Esophagus (tissue), 2 donors: Measurements from ENCODE around the gene TBX1. TPM values are rescaled to one million over a fixed set of nuclear protein-coding genes. Genes with fewer than 3 reads are reported as not detected.

Experiments
- H3K27ac ChIP-seq, 2 donors: one replicate each; pipeline ENCODE4 v1.5.1; 2013; ENCODE audit warnings: low read depth in 2 of 2, mild to moderate bottlenecking in 2 of 2, inconsistent platforms in 1 of 2, low read length in 1 of 2, moderate library complexity in 1 of 2
- H3K27me3 ChIP-seq, 2 donors: one replicate each; pipeline ENCODE4 v1.6.1; 2013; ENCODE audit warnings: low read length in 2 of 2, control low read depth in 1 of 2, mild to moderate bottlenecking in 1 of 2; ENCODE audit not compliant: insufficient read depth in 2 of 2, control insufficient read depth in 1 of 2
- H3K36me3 ChIP-seq, 2 donors: one replicate each; pipeline ENCODE4 v1.6.1; 2013; ENCODE audit warnings: low read length in 1 of 2; ENCODE audit not compliant: control insufficient read depth in 2 of 2, insufficient read depth in 2 of 2
- H3K4me1 ChIP-seq, 2 donors: one replicate each; pipeline ENCODE4 v1.6.1; 2013; ENCODE audit warnings: low read length in 1 of 2; ENCODE audit not compliant: control insufficient read depth in 2 of 2, insufficient read depth in 2 of 2
- H3K4me3 ChIP-seq, 2 donors: one replicate each; pipeline ENCODE4 v1.5.1; 2013; ENCODE audit warnings: low read length in 2 of 2, mild to moderate bottlenecking in 2 of 2, low read depth in 1 of 2, moderate library complexity in 1 of 2
- H3K9me3 ChIP-seq, 2 donors: one replicate each; pipeline ENCODE4 v1.6.1; 2013; ENCODE audit warnings: mild to moderate bottlenecking in 2 of 2, low read depth in 1 of 2, low read length in 1 of 2, moderate library complexity in 1 of 2; ENCODE audit not compliant: control insufficient read depth in 2 of 2, insufficient read depth in 1 of 2
- WGBS, 2 donors: extraction: QIAGEN DNeasy Blood & Tissue Kit; methylation state at CpG; one replicate each; pipeline ENCODE4 v1.1.7; 2013; 5-methylcytosine and 5-hydroxymethylcytosine counted together
- polyA plus RNA-seq, 2 donors: library from polyadenylated mRNA; stranded (reverse); fragments of 200-250 nt; gene quantifications; one replicate each; pipeline ENCODE4 v1.2.3, GENCODE V29; 2013
- donor health status: healthy with polysubstance abuse.
- donor health status: Bipolar disorder and iron deficiency.

The TBX1 gene
- polyA plus RNA-seq, 2 donors, result 1.2 to 1.3 TPM

DNA sequence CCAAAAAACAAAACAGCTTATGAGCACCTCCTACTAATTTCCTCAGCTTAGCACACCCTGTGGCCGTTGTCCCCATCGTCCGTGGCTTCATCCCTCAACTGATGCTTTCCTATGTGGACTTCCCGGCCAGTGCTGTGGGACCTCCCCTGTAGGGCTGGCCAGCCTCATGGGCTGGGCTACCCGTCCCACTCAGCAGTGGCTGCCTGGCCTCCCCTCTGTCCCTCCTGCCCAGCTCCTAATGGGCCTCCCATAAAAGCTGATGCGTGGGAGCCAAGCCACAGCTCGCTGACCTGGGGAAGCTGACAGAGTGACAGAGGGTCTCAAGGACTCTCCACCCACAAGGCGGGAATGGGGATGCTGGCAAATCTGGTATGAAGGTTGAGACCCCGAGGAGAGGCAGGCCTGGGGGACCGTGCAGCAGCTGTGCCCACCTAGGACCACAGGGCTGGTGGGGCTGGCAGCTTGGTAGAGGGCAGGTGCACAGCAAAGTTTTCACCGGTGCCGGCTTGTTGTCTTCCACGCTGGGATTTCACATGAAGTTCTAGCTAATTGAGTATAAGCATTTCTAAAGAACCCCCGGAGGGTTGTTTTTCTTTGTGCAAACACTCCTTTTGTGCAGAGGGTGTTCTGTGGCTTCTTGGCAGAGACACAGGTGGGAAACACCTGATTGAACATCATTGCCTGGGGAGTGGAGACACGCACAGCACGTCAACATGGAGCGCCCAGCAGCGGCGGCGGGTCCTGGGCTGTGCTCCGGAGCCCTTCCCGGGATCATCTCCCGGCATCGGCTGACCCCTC, 23.2 kb downstream of the TBX1 start:
- WGBS, 2 donors, result 57 to 67% methylated on average over 24 of the region's 24 CpGs
- no peaks in the 10 kb centered on the region for H3K27me3 ChIP-seq
- peaks cover 0 to 5% of the 10 kb centered on the region in 2 donors for H3K9me3 ChIP-seq

DNA sequence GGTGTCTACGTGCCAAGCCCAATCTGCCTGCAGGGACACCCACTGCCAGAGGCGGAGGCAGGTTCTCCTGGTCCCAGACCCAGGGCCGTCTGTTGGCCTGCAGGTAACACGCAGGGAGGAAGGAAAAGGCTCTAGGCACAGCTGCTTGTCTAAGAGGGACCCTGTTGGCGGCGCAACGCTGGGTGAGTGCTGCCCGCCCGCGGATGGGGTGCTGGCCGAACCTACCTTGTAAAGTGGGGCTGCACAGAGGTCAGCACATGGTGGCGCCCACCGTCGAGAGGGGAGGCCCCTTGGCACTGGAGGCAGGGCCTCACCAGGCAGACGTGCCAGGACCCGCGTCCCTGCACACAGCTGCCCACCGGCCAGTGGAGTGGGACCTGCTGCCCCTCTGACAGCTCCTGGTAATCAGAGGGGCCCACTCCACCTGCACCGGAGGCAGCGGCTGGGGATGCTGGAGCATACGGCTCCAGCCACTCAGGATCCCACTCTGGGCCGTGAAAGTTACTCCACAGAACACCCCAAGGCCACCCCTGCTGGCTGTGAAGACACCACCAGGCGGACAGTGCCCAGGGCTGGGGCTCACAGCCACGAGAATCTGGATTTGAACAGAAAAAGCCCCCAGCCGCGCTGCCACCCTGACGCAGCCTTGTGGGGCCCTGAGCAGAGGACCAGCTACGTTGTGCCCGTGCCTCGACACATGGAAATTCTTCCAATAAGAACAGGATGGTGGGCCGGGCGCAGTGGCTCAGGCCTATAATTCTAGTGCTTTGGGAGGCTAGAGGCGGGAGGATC, 24.0 kb downstream of the TBX1 start:
- H3K4me1 ChIP-seq, result no peaks in the 10 kb centered on the region
- no peak overlapping the region for H3K4me3 ChIP-seq
- H3K9me3 ChIP-seq, result peaks cover 0 to 8% of the 10 kb centered on the region in 2 donors
- peaks cover 0 to 17% of the 10 kb centered on the region in 2 donors for H3K36me3 ChIP-seq
- no peak overlapping the region for H3K27ac ChIP-seq
- H3K27me3 ChIP-seq, result no peaks in the 10 kb centered on the region
- WGBS, 2 donors, result 85 to 89% methylated on average over 33 of the region's 33 CpGs

More for the DNA sequence above, 23.2 kb downstream of the TBX1 start:
- H3K27ac ChIP-seq, result no peak overlapping the region
- H3K4me1 ChIP-seq, result no peaks in the 10 kb centered on the region
- H3K4me3 ChIP-seq, result no peak overlapping the region
- H3K36me3 ChIP-seq, result peaks cover 0 to 17% of the 10 kb centered on the region in 2 donors

DNA sequence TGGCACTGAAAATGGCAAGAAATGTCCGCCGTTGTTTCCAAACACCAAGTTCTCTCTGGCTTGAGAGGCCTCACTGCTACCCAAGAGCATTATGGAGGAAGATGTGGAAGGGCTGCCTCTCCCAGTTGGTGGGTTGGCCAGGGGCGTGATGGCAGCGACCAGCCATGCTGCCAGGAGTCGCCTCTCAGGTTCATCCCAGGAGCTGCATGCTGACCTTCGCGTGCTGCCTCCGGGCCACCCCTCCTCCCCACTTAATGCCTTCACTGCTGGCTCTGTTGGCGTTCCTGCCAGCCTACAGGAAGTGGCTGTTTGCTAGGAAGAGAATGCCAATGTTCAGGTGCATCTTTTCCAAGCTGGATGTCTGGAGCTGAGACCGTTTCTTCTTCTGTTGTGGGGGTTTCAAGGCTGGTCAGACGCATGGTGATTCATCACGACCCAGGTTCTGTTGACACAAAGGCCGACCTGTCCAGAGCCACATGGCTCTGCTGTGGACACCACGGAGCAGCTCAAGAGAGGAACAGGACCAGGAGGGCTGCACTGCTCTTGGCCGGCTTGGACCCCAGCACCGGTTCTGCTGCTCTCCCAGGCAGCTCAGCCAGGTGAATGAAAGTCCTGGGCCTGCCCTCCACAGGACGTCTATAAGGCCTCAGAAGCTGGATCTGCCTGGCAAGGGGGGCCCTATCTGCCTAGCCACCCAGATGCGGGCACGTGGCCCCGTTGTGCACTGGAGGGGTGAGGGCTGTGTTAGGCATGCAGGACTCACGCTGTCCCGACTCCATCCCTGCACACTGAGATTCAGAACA, 25.1 kb downstream of the TBX1 start:
- H3K4me1 ChIP-seq, result no peaks in the 10 kb centered on the region
- no peak overlapping the region for H3K27ac ChIP-seq
- peaks cover 0 to 17% of the 10 kb centered on the region in 2 donors for H3K36me3 ChIP-seq
- H3K4me3 ChIP-seq, result no peak overlapping the region
- H3K9me3 ChIP-seq, result peaks cover 0 to 8% of the 10 kb centered on the region in 2 donors
- WGBS, 2 donors, result 89 to 90% methylated on average over 22 of the region's 22 CpGs
- H3K27me3 ChIP-seq, result no peaks in the 10 kb centered on the region

DNA sequence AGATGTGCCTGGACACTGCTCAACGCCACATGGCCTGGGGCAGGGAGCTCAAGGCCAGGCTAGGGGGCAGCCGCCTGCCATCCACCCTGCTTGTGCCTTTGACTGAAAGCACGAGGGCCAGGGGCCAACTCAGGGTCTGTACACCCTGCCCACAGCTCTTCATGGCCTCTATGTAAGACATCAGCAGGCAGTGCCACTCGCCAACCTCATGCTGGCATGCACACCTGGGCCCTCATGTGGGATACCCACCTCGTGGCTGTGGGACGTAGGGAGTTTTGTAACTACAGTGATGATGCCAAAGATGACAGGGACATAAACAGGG, 25.6 kb downstream of the TBX1 start:
- no peak overlapping the region for H3K4me3 ChIP-seq
- H3K27ac ChIP-seq, result no peak overlapping the region
- WGBS, 2 donors, result 82 to 85% methylated on average over 6 of the region's 6 CpGs
- H3K9me3 ChIP-seq, result peaks cover 0 to 8% of the 10 kb centered on the region in 2 donors
- H3K36me3 ChIP-seq, result peaks cover 0 to 17% of the 10 kb centered on the region in 2 donors
- no peaks in the 10 kb centered on the region for H3K4me1 ChIP-seq
- H3K27me3 ChIP-seq, result no peaks in the 10 kb centered on the region

DNA sequence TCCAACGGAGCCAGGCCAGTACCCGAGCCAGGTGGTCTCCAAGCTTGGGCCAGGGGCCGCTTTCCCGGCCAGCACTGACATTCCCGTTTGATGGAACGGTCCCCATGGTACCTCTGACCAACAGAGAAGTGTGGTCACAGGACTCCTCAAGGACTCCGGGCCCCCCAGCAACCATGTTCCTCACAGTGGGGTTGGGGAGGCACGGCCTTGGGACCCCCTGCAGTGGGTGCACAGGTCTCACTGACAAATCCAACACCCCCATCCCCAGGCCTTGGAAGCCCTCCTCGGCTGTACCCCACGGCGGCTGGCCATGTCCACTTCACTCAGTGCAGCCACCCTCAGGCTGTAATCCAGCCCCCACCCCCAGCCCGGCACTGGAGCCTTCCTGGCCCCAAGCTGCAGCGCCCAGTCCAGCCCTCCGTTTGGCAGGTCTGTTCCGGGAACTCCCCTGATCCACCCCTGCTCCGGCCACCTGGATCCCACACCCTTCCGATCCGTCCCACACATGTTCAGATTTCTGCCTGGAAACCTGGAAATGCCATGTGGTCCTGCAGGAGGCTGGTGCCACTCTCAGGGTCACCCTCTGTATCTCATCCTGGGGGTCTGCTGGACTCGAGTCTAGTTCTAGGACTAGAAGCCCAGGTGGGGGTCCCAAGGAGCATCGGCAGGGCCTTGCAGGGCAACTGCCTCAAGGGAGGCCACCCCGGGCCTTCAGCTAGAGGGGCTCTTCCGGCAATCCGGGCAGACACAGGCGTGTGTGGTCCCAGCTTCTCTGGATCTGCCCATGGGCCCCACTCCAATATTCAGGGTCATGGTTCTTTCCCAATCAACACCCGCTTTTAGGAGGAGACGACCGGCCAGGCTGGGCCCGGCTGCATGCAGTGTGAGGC, 26.6 kb downstream of the TBX1 start:
- Histone ChIP-seq H3K27ac (no peak overlapping the region), H3K36me3 (peaks cover 0 to 17% of the 10 kb centered on the region in 2 donors), H3K9me3 (peaks cover 0 to 8% of the 10 kb centered on the region in 2 donors), H3K27me3 (no peaks in the 10 kb centered on the region), H3K4me1 (no peaks in the 10 kb centered on the region), H3K4me3 (no peak overlapping the region)
- 93 to 95% methylated on average over 25 to 28 of the region's 28 CpGs for WGBS, 2 donors

DNA sequence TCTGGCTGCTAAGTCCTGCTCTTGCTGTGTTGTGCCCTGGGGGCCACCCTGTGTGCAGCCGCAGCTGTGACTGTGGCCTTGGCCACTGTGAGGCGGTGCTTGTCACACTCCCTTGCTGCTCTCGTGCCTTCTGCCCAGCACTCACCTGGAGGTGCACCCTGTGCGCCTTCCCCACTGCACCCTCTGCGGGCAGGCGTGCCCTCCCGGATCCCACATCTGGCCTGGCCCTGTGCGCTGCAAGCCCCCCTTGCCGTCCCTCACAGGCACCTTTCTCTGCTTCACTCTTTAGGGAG, 27.2 kb downstream of the TBX1 start:
- Histone ChIP-seq H3K4me3 (no peak overlapping the region), H3K27me3 (no peaks in the 10 kb centered on the region), H3K4me1 (no peaks in the 10 kb centered on the region), H3K36me3 (peaks cover 0 to 17% of the 10 kb centered on the region in 2 donors), H3K27ac (no peak overlapping the region), H3K9me3 (peaks cover 0 to 3% of the 10 kb centered on the region in 2 donors)
- 94 to 96% methylated on average over 9 of the region's 9 CpGs for WGBS, 2 donors

DNA sequence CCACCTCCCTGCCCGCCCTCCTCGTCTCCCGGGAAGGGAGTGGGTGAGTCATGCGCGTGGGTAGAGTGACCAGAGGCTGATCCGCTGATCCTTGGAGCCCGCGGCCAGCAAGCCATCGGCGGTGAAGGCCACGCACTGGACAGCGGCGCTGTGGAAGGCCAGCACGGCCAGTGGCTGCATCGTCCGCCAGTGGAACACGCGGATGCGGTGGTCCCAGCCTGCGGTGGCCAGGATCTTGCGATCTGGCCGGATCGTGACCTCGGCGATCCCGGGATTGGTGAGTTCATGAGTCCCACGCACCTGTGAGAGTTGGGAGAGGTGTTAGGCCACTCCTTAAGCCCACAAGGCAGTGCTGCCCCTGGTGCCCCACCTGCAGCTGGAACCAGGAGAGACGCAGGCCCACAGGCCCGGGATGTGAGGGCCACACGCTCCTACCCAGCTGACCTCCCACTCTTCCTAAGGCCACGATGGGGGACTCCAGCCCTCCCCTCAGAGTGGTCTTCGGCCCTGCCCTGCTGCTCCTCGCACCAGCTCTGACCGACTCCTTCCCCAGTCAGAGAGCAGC, 28.2 kb downstream of the TBX1 start:
- H3K36me3 ChIP-seq, result peaks cover 0 to 17% of the 10 kb centered on the region in 2 donors
- H3K4me1 ChIP-seq, result no peaks in the 10 kb centered on the region
- H3K4me3 ChIP-seq, result no peak overlapping the region
- H3K9me3 ChIP-seq, result peaks cover 0 to 3% of the 10 kb centered on the region in 2 donors
- no peaks in the 10 kb centered on the region for H3K27me3 ChIP-seq
- H3K27ac ChIP-seq, result no peak overlapping the region
- 95 to 96% methylated on average over 34 of the region's 34 CpGs for WGBS, 2 donors

DNA sequence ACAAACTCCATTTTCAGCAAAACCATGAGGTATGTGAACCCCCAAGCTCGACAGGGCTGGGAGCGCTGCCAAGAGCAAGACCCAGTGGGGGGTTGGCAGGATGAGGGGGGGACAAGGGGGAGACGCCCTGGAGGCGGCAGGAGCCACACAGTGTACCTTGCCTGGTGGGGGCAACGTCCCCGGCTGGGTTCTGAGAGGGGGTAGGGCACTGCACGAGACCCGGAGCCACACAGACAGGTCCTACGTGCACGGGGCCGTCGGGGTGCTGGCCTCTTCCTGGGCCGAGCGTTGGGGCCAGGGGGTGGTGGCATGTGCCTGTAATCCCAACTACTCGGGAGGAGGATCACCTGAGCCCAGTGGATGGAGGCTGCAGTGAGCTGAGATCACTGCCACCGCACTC, 28.8 kb downstream of the TBX1 start:
- peaks cover 0 to 17% of the 10 kb centered on the region in 2 donors for H3K36me3 ChIP-seq
- H3K4me1 ChIP-seq, result no peaks in the 10 kb centered on the region
- no peaks in the 10 kb centered on the region for H3K27me3 ChIP-seq
- 94 to 95% methylated on average over 15 to 16 of the region's 16 CpGs for WGBS, 2 donors
- peaks cover 0 to 3% of the 10 kb centered on the region in 2 donors for H3K9me3 ChIP-seq
- H3K27ac ChIP-seq, result no peak overlapping the region
- H3K4me3 ChIP-seq, result no peak overlapping the region
